ENCODE data around the gene CSMD2. TPM values are rescaled to one million over a fixed set of nuclear protein-coding genes. Genes with fewer than 3 reads are reported as not detected.

The CSMD2 gene
- total and polyA plus RNA-seq, 2 of the 8 experiments (the other 6 are each of a cell fraction or from before 2014, with no cell fraction given): 7.0 to 14.7 TPM

- H3K4me1 ChIP-seq (replicated peaks in 1 of 4; ENCODE audit: control insufficient read depth in 3 of 4, insufficient read depth in 4 of 4, low read length in 3 of 4): no peaks in the 10 kb centered on the region
- no peak overlapping the region for H3K14ac ChIP-seq (ENCODE audit: insufficient read length)
- H4K20me1 ChIP-seq (replicated peaks in 1 of 2; ENCODE audit: control insufficient read depth in 1 of 2, insufficient read depth in 2 of 2, low read length in 2 of 2): no peaks in the 10 kb centered on the region
- H4K5ac ChIP-seq (ENCODE audit: insufficient read length, low read depth, low read length): no peak overlapping the region
- no peak overlapping the region for H3K4ac ChIP-seq (replicated peaks; ENCODE audit: insufficient read length, low read depth, low read length)
- no peak overlapping the region for H2AFZ ChIP-seq (ENCODE audit: low read length)
- no peak overlapping the region for H2BK120ac ChIP-seq (replicated peaks; ENCODE audit: low read depth, low read length)
- no peak overlapping the region for H2BK15ac ChIP-seq (ENCODE audit: low read length)
- POLR2A ChIA-PET (ENCODE audit: partially characterized antibody): no interaction called here
- H3K79me1 ChIP-seq (ENCODE audit: low read depth, low read length): no peaks in the 10 kb centered on the region; the same call in 1 of the 2 replicates
- no peak overlapping the region for H2BK20ac ChIP-seq (ENCODE audit: low read length)
- no peak overlapping the region for H3K23ac ChIP-seq (ENCODE audit: insufficient read length)
- DNase-seq (ENCODE audit: low read depth in 1 of 2, low spot score in 2 of 2) (no peak), FAIRE-seq (no peak)
- H2BK5ac ChIP-seq (ENCODE audit: low read depth, low read length): no peak overlapping the region
- WGBS, 2 experiments (ENCODE audit: extremely low coverage in 1 of 2, insufficient coverage in 1 of 2, insufficient read length in 1 of 2, insufficient replicate concordance in 2 of 2, low coverage in 1 of 2, low lambda C conversion rate in 2 of 2, missing lambda C conversion rate in 1 of 2): 88% methylated on average over 3 of the region's 3 CpGs; no CpG with 5 or more reads in 1 of the 2 experiments
- H3K4me2 ChIP-seq (ENCODE audit: insufficient read depth in 1 of 2, low read depth in 2 of 2, low read length in 2 of 2): no peak overlapping the region
- no peak overlapping the region for H3K9ac ChIP-seq (replicated peaks in 1 of 4; ENCODE audit: extremely low read depth in 1 of 4, low read depth in 3 of 4, low read length in 3 of 4)
- no peak overlapping the region for H4K8ac ChIP-seq (ENCODE audit: extremely low read depth, insufficient read depth, low read length)
- CTCF ChIA-PET (ENCODE audit: partially characterized antibody): no interaction called here
- no peak overlapping the region for H2BK12ac ChIP-seq (ENCODE audit: low read depth, low read length)
- H3K79me2 ChIP-seq (ENCODE audit: control insufficient read depth in 1 of 2, insufficient read depth in 2 of 2, low read length in 2 of 2): no peaks in the 10 kb centered on the region
- no peak overlapping the region for H2AK5ac ChIP-seq (ENCODE audit: low read depth, low read length)
- H4K91ac ChIP-seq (replicated peaks; ENCODE audit: insufficient read length, low read length): no peak overlapping the region
- H3K18ac ChIP-seq (ENCODE audit: extremely low read depth, low read length): no peak overlapping the region
- no peaks in the 10 kb centered on the region for H3K23me2 ChIP-seq (ENCODE audit: low read depth, low read length)
- no peaks in the 10 kb centered on the region for H3K9me3 ChIP-seq (ENCODE audit: insufficient read depth in 2 of 2, low read depth in 1 of 2, low read length in 1 of 2)
- H3K27ac ChIP-seq (ENCODE audit: low read depth, low read length): no peak overlapping the region
- no peak overlapping the region for H3K4me3 ChIP-seq (ENCODE audit: extremely low read depth in 1 of 4, insufficient read depth in 2 of 4, low read depth in 3 of 4, low read length in 4 of 4)
- H3K36me3 ChIP-seq (ENCODE audit: control insufficient read depth in 2 of 4, insufficient read depth in 4 of 4, low read length in 3 of 4): no peaks in the 10 kb centered on the region
- H3K27me3 ChIP-seq (replicated peaks in 1 of 4; ENCODE audit: control insufficient read depth in 3 of 4, extremely low read depth in 1 of 4, insufficient read depth in 3 of 4, low read length in 3 of 4): no peaks in the 10 kb centered on the region
- H3K56ac ChIP-seq (replicated peaks; ENCODE audit: insufficient read length, low read depth, low read length): no peak overlapping the region
- TF ChIP-seq POU5F1 (IDR thresholded peaks at IDR 0.05; ENCODE audit: low read depth, low read length) (no peak), SRF (IDR thresholded peaks at IDR 0.05; ENCODE audit: low read depth, low read length) (no peak), BRCA1 (IDR thresholded peaks at IDR 0.05; ENCODE audit: low read depth, low read length) (no peak), GABPA (IDR thresholded peaks at IDR 0.05; ENCODE audit: borderline replicate concordance, insufficient read depth, low read length) (no peak), USF2 (IDR thresholded peaks at IDR 0.05; ENCODE audit: low read length) (no peak), TCF12 (IDR thresholded peaks at IDR 0.05; ENCODE audit: low read depth, low read length) (no peak), POLR2A (IDR thresholded peaks at IDR 0.05; ENCODE audit: control extremely low read depth in 1 of 2, low read depth in 2 of 2, low read length in 2 of 2) (no peak)
Measured at GRCh38 chr1:33905241-33905640, 259.8 kb downstream of the CSMD2 start.
